Gastrocnemius medialis (tissue), 4 donors: Measurements from ENCODE around the gene CDH23.

Experiments
- CTCF ChIP-seq, 5 experiments: fragments of 450-650 bp in 3 of 5; fragments of 200-600 bp in 2 of 5; sonication (generic) in 2 of 5; IDR thresholded peaks in 4 of 5; conservative IDR thresholded peaks in 1 of 5; 1 replicate in 4 of 5; 2 replicates in 1 of 5; pipeline ENCODE4 v1.5.1; 2016 to 2019; ENCODE audit warnings: antibody characterized with exemption in 5 of 5, mild to moderate bottlenecking in 3 of 5, moderate library complexity in 3 of 5
- POLR2A ChIP-seq, 2 donors: fragments of 450-650 bp; IDR thresholded peaks; one replicate each; pipeline ENCODE4 v1.6.1; 2017; ENCODE audit warnings: antibody characterized with exemption in 2 of 2, mild to moderate bottlenecking in 2 of 2, moderate library complexity in 2 of 2

DNA sequence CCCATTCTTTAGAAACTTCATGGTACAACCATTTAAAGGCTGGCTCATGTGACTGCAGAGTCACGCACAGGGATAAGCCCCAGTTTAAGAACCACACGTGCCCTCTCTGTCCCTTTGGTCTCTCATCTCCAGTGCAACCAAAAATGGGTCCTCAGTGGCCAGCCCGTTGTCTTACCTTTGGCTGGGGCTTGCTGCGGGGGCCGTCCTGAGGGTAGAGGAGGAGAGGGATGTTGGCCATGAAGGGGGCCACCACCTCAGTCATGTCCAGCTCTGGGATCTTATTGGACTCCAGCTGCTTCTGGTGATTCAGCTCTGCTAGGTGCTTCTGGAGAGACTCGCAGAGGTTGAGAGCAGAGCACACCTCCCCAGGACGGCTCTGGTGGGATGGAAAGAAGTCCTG, 432.0 kb downstream of the CDH23 start:
- TF ChIP-seq CTCF (IDR thresholded peaks at IDR 0.05 in 4 of 5, conservative IDR thresholded peaks at IDR 0.05 in 1 of 5) (no peak), POLR2A (IDR thresholded peaks at IDR 0.05) (no peak)
